WTC11 (cell line): ENCODE data around the gene KRTAP10-6. TPM values are rescaled to one million over a fixed set of nuclear protein-coding genes. Genes with fewer than 3 reads are reported as not detected.

ENCODE experiments used
- ATAC-seq: fragments of 200-7000 bp; cut with Tn5 transposase; 2 replicates; pipeline ENCODE4 v1.10.0; 2021; ENCODE audit warnings: mild to moderate bottlenecking, moderate library complexity
- CTCF ChIA-PET: fragments of 300-600 bp; sonication (Branson Sonifier 250); formaldehyde crosslinking; loops from one replicate; lab custom pipeline; 2021; ENCODE audit warnings: antibody characterized with exemption; lab: Charles Lee
- POLR2A ChIA-PET: fragments of 350-600 bp; sonication (Branson Sonifier 250); formaldehyde crosslinking; loops from one replicate; lab custom pipeline; 2021; ENCODE audit warnings: antibody characterized with exemption; lab: Charles Lee
- DNase-seq: peaks from one replicate; pipeline ENCODE4 v3.0.0; 2021; ENCODE audit warnings: low spot score
- H3K27ac Mint-ChIP-seq: 2 replicates; pipeline ENCODE4 v1.8.0; 2021; ENCODE audit warnings: mixed read lengths
- H3K27me3 Mint-ChIP-seq: 2 replicates; pipeline ENCODE4 v1.8.0; 2021; ENCODE audit warnings: low read depth, mild to moderate bottlenecking, moderate library complexity, mixed read lengths
- H3K36me3 Mint-ChIP-seq: 2 replicates; pipeline ENCODE4 v1.8.0; 2021; ENCODE audit warnings: mixed read lengths
- H3K4me1 Mint-ChIP-seq: 2 replicates; pipeline ENCODE4 v1.8.0; 2022; ENCODE audit warnings: mixed read lengths
- H3K4me3 Mint-ChIP-seq: 2 replicates; pipeline ENCODE4 v1.8.0; 2021; ENCODE audit warnings: mild to moderate bottlenecking, moderate library complexity, mixed read lengths
- H3K9me3 Mint-ChIP-seq: 2 replicates; pipeline ENCODE4 v1.8.0; 2021; ENCODE audit warnings: mixed read lengths
- ATF1 ChIP-seq: sonication (generic); formaldehyde crosslinking; IDR thresholded peaks from 2 replicates; pipeline ENCODE4 v1.8.1; 2023; ENCODE audit warnings: mild to moderate bottlenecking, moderate library complexity, missing genetic modification reagents
- ETV6 ChIP-seq: sonication (generic); formaldehyde crosslinking; IDR thresholded peaks from 2 replicates; pipeline ENCODE4 v1.8.1; 2022; ENCODE audit warnings: mild to moderate bottlenecking, missing genetic modification reagents
- JUN ChIP-seq: sonication (generic); formaldehyde crosslinking; IDR thresholded peaks from 2 replicates; pipeline ENCODE4 v1.8.0; 2023; ENCODE audit warnings: mild to moderate bottlenecking, missing genetic modification reagents
- KAT7 ChIP-seq: sonication (generic); formaldehyde crosslinking; IDR thresholded peaks from 2 replicates; pipeline ENCODE4 v1.8.1; 2023; ENCODE audit warnings: missing genetic modification reagents, mild to moderate bottlenecking, borderline replicate concordance
- NFE2L1 ChIP-seq: sonication (generic); formaldehyde crosslinking; IDR thresholded peaks from 2 replicates; pipeline ENCODE4 v1.8.1; 2023; ENCODE audit warnings: missing genetic modification reagents
- RORB ChIP-seq: fragments of 250-450 bp; sonication (Bioruptor Pico); IDR thresholded peaks from 2 replicates; pipeline ENCODE4 v1.9.0; 2021; ENCODE audit warnings: mild to moderate bottlenecking
- SMAD4 ChIP-seq: sonication (generic); formaldehyde crosslinking; IDR thresholded peaks from 2 replicates; pipeline ENCODE4 v1.8.0; 2022; ENCODE audit warnings: mild to moderate bottlenecking, missing genetic modification reagents
- TEAD1 ChIP-seq: sonication (generic); formaldehyde crosslinking; IDR thresholded peaks from 2 replicates; pipeline ENCODE4 v1.8.0; 2022; ENCODE audit warnings: mild to moderate bottlenecking, missing genetic modification reagents
- TEAD4 ChIP-seq: sonication (generic); formaldehyde crosslinking; IDR thresholded peaks from 2 replicates; pipeline ENCODE4 v1.8.0; 2022; ENCODE audit warnings: mild to moderate bottlenecking, missing genetic modification reagents
- ZBTB21 ChIP-seq: sonication (generic); formaldehyde crosslinking; IDR thresholded peaks from 2 replicates; pipeline ENCODE4 v1.8.1; 2023; ENCODE audit warnings: mild to moderate bottlenecking, missing genetic modification reagents, borderline replicate concordance
- ZNF219 ChIP-seq: sonication (generic); formaldehyde crosslinking; IDR thresholded peaks from 2 replicates; pipeline ENCODE4 v1.8.0; 2023; ENCODE audit warnings: missing genetic modification reagents, mild to moderate bottlenecking, borderline replicate concordance
- ZNF416 ChIP-seq: fragments of 250-450 bp; sonication (Bioruptor Pico); IDR thresholded peaks from 2 replicates; pipeline ENCODE4 v1.9.0; 2021; ENCODE audit warnings: mild to moderate bottlenecking, inconsistent platforms
- ZNF423 ChIP-seq: fragments of 250-450 bp; sonication (Bioruptor Pico); IDR thresholded peaks from 2 replicates; pipeline ENCODE4 v2.1.2; 2022; ENCODE audit warnings: mild to moderate bottlenecking, moderate library complexity
- total RNA-seq: library from RNA; stranded (reverse); gene quantifications from 3 replicates; pipeline ENCODE4 v1.2.3, GENCODE V29; 2021
- TF ChIP-seq, protein P1 (sequence below): sonication (generic); formaldehyde crosslinking; IDR thresholded peaks from 2 replicates; pipeline ENCODE4 v1.8.0; 2022; ENCODE audit warnings: mild to moderate bottlenecking, missing genetic modification reagents
- TF ChIP-seq, protein P2 (sequence below): sonication (generic); formaldehyde crosslinking; IDR thresholded peaks from 2 replicates; pipeline ENCODE4 v1.8.0; 2022; ENCODE audit warnings: mild to moderate bottlenecking, missing genetic modification reagents
- TF ChIP-seq, protein P3 (sequence below): sonication (generic); formaldehyde crosslinking; IDR thresholded peaks from 2 replicates; pipeline ENCODE4 v1.8.1; 2023; ENCODE audit warnings: mild to moderate bottlenecking, missing genetic modification reagents
- TF ChIP-seq, protein P4 (sequence below): sonication (generic); formaldehyde crosslinking; IDR thresholded peaks from 2 replicates; pipeline ENCODE4 v1.8.1; 2023; ENCODE audit warnings: mild to moderate bottlenecking, missing genetic modification reagents, moderate library complexity

The KRTAP10-6 gene
- total RNA-seq, 1 experiment from 2014 or later, result 0.17 TPM

DNA sequence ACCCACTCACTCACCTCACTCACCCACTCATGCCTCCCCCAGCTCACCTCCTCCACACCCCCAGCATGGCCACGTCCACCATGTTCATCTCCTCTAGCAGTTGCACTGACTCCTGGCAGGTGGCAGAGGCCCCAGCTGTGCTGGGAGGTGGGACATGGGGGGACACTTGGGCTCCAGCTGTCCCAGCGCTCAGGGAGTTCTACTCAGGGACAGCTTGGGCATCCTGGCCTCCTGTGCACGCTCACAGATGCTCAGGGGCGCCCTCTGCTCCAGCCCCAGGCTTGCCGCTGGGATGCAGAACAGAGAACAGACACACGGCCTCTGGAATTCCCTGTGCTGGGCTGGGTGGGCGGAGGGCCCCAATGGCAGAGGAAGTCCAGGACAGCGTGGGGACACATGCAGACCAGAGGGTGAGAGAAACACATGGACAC lies 24.8 kb upstream of the KRTAP10-6 start (continued):
- TF ChIP-seq, protein P1, sequence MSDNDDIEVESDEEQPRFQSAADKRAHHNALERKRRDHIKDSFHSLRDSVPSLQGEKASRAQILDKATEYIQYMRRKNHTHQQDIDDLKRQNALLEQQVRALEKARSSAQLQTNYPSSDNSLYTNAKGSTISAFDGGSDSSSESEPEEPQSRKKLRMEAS (CRISPR knock-in tag), result no peak

DNA sequence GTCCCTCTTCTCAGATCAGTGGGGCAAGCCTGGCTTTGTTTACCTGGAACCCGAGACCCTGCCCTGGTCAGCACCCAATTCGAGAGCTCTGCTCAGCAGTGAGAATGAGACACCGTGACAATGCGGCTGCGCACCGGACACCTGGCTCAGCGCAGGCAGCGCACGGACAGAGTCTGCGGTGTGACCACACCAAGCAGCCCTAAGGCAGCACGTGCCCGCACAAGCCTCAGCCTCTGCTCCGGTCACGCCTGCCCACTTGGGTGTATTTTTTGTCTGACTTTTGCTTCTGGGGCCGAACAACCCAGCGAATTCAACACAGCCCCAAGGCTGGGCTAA lies 24.3 kb upstream of the KRTAP10-6 start:
- no peak overlapping the region for H3K27ac Mint-ChIP-seq
- ChIA-PET CTCF (interaction anchor here (0.6 to 3.6 kb wide), 5 partner anchors 106 to 276 kb away, joined by 4 to 16 read pairs (median 4); no protein-coding TSS in a partner anchor), POLR2A (no interaction called here)
- H3K27me3 Mint-ChIP-seq, result peaks cover under 1% of the 10 kb centered on the region
- H3K36me3 Mint-ChIP-seq, result peaks cover 29% of the 10 kb centered on the region
- DNase-seq (no peak), ATAC-seq (no peak)
- TF ChIP-seq JUN (CRISPR knock-in tag), result no peak
- H3K4me1 Mint-ChIP-seq, result peaks cover 31% of the 10 kb centered on the region
- H3K9me3 Mint-ChIP-seq, result peaks cover 30% of the 10 kb centered on the region
- H3K4me3 Mint-ChIP-seq, result no peak overlapping the region

DNA sequence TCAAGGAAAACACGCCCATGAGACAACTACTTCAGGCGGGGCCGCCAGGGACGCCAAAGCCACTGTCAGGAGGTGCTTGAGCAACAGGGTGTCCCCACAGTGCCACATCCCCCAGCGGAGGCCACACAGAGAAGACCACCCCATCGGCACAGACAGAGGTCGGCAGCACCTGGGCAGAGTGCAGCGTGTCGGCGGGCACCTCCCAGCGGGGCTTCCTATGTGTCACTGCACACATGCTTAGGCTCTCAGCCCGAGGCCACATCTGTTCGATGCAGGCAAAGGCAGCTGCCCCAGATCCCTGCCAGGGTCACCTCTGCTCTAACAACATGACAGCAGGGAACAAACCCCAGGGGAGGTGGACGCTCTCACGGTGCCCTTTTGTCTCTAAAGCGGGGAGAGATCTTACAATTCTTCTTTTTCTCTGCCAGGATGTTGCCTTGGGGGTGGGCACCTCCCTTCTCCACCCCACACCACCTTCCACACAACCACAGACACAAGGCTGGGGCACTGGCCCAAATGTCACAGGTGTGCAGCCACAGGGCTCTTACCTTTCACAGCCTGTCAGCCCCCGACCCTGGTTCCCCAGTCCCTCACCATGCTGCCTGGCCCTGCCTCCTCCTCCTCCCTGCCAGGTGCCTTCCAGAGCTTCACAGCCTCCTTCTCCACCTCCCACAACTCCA lies 23.7 kb upstream of the KRTAP10-6 start:
- ATAC-seq (no peak), DNase-seq (no peak)
- H3K4me1 Mint-ChIP-seq, result peaks cover 31% of the 10 kb centered on the region
- no peak overlapping the region for H3K4me3 Mint-ChIP-seq
- H3K27me3 Mint-ChIP-seq, result peaks cover 4% of the 10 kb centered on the region
- ChIA-PET POLR2A (no interaction called here), CTCF (interaction anchor here (3.6 kb wide), 1 partner anchor 177 kb away, joined by 16 read pairs; no protein-coding TSS in a partner anchor)
- no peak overlapping the region for H3K27ac Mint-ChIP-seq
- peaks cover 34% of the 10 kb centered on the region for H3K36me3 Mint-ChIP-seq
- TF ChIP-seq ATF1 (CRISPR knock-in tag) (no peak), ZNF423 (0 out of 2 replicates have a peak, but pooled peaks have one; percentile 15), ZBTB21 (CRISPR knock-in tag) (no peak), ZNF219 (CRISPR knock-in tag) (no peak), ZNF416 (CRISPR knock-in tag) (no peak), RORB (no peak)
- TF ChIP-seq, protein P2, sequence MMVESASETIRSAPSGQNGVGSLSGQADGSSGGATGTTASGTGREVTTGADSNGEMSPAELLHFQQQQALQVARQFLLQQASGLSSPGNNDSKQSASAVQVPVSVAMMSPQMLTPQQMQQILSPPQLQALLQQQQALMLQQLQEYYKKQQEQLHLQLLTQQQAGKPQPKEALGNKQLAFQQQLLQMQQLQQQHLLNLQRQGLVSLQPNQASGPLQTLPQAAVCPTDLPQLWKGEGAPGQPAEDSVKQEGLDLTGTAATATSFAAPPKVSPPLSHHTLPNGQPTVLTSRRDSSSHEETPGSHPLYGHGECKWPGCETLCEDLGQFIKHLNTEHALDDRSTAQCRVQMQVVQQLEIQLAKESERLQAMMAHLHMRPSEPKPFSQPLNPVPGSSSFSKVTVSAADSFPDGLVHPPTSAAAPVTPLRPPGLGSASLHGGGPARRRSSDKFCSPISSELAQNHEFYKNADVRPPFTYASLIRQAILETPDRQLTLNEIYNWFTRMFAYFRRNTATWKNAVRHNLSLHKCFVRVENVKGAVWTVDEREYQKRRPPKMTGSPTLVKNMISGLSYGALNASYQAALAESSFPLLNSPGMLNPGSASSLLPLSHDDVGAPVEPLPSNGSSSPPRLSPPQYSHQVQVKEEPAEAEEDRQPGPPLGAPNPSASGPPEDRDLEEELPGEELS (CRISPR knock-in tag), result no peak
- H3K9me3 Mint-ChIP-seq, result peaks cover 32% of the 10 kb centered on the region

DNA sequence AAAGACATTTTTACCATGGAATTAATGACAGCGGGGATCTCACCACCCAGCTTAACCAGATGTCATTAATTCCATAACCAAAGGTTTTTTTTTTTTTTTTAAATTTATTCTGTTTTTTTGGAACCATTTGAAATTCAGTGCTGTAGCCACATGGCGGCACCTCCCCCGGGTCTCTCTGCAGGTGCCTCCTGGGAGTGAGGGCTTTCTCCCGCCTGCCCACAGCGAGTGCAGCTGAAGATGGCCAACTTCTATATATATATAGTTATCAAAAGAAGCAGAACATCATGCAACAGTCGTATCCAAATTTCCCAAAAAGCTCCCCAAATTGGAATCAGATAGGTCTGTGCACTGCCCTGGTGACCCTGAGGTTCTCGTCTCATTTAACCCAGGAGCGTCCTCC lies 23.2 kb upstream of the KRTAP10-6 start:
- POLR2A ChIA-PET, result no interaction called here
- DNase-seq (no peak), ATAC-seq (no peak)
- peaks cover 32% of the 10 kb centered on the region for H3K9me3 Mint-ChIP-seq
- H3K27ac Mint-ChIP-seq, result no peak overlapping the region
- peaks cover 34% of the 10 kb centered on the region for H3K36me3 Mint-ChIP-seq
- TF ChIP-seq, protein P2 (CRISPR knock-in tag), result no peak
- TF ChIP-seq, protein P3, sequence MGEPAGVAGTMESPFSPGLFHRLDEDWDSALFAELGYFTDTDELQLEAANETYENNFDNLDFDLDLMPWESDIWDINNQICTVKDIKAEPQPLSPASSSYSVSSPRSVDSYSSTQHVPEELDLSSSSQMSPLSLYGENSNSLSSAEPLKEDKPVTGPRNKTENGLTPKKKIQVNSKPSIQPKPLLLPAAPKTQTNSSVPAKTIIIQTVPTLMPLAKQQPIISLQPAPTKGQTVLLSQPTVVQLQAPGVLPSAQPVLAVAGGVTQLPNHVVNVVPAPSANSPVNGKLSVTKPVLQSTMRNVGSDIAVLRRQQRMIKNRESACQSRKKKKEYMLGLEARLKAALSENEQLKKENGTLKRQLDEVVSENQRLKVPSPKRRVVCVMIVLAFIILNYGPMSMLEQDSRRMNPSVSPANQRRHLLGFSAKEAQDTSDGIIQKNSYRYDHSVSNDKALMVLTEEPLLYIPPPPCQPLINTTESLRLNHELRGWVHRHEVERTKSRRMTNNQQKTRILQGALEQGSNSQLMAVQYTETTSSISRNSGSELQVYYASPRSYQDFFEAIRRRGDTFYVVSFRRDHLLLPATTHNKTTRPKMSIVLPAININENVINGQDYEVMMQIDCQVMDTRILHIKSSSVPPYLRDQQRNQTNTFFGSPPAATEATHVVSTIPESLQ (CRISPR knock-in tag), result no peak
- CTCF ChIA-PET, result no interaction called here
- no peak overlapping the region for H3K4me3 Mint-ChIP-seq
- peaks cover 31% of the 10 kb centered on the region for H3K4me1 Mint-ChIP-seq
- peaks cover 4% of the 10 kb centered on the region for H3K27me3 Mint-ChIP-seq

DNA sequence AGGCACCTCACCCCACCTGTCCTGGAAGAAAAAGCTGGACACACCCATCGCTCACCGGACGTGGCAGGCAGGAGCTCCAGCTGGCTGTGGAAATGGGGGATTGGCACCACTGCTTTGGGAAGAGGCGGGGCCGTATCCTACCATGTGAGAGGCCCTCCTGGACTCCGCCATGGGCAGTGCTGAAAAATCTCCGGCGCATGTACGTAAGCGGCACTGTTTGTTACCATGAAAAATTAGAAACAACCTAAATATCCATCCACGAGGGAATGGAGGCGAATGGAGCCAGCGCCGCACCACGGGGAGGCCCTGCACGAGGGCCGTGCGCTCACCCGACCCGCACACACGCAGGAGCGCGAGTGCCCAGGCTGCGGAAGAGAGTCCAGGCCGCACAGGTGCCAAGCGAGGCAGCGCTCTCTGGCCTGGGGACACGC lies 22.7 kb upstream of the KRTAP10-6 start:
- Mint-ChIP-seq H3K9me3 (peaks cover 33% of the 10 kb centered on the region), H3K4me1 (peaks cover 31% of the 10 kb centered on the region), H3K27me3 (peaks cover 4% of the 10 kb centered on the region), H3K27ac (no peak overlapping the region), H3K36me3 (peaks cover 36% of the 10 kb centered on the region), H3K4me3 (no peak overlapping the region)
- POLR2A ChIA-PET, result no interaction called here
- DNase-seq, result no peak
- ATAC-seq, result no peak
- CTCF ChIA-PET, result no interaction called here
- TF ChIP-seq, protein P4, sequence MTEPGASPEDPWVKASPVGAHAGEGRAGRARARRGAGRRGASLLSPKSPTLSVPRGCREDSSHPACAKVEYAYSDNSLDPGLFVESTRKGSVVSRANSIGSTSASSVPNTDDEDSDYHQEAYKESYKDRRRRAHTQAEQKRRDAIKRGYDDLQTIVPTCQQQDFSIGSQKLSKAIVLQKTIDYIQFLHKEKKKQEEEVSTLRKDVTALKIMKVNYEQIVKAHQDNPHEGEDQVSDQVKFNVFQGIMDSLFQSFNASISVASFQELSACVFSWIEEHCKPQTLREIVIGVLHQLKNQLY (CRISPR knock-in tag), result no peak
- TF ChIP-seq ZNF416 (CRISPR knock-in tag) (no peak), TEAD4 (no peak), SMAD4 (CRISPR knock-in tag) (no peak), ZNF219 (CRISPR knock-in tag) (no peak), TEAD1 (CRISPR knock-in tag) (no peak), KAT7 (CRISPR knock-in tag) (no peak), NFE2L1 (CRISPR knock-in tag) (no peak), ETV6 (CRISPR knock-in tag) (no peak)
- TF ChIP-seq, protein P3 (CRISPR knock-in tag), result no peak
